ENCODE data around the gene NT5DC4. TPM values are rescaled to one million over a fixed set of nuclear protein-coding genes. Genes with fewer than 3 reads are reported as not detected.

NT5DC4 gene
- total RNA-seq, 1 donor from 2014 or later = not detected

GRCh38 chr2:112764071-112765044 lies 43.5 kb downstream of the NT5DC4 start, which contains the start of gene CKAP2L:
Gene CKAP2L, minus strand, starts transcription at chr2:112764609. Its CDS starts 11 bp downstream, at chr2:112764598.
- H3K4me3 Mint-ChIP-seq = peak within 1 kb of the TSS; percentile 100
- no peaks in the 10 kb centered on the region for H3K27me3 Mint-ChIP-seq (ENCODE audit: low read depth)
- H3K4me1 Mint-ChIP-seq = peaks cover 30% of the 10 kb centered on the region
- no peaks in the 10 kb centered on the region for H3K9me3 Mint-ChIP-seq
- H3K36me3 Mint-ChIP-seq (ENCODE audit: low read depth) = no peaks in the 10 kb centered on the region
- peak within 1 kb of the TSS; percentile 98 for H3K27ac Mint-ChIP-seq (ENCODE audit: unreplicated experiment)
- DNase-seq (ENCODE audit: low read depth, low spot score) = peak; percentile 85
- no peak for TF ChIP-seq CTCF (conservative IDR thresholded peaks at IDR 0.05)

- peak overlapping the region; percentile 100 for H3K4me3 Mint-ChIP-seq
These were observed 44.4 kb downstream of the NT5DC4 start for GRCh38 chr2:112765251-112765650.

GRCh38 chr2:112767693-112768330 lies 47.0 kb downstream of the NT5DC4 start:
- Mint-ChIP-seq H3K27ac (ENCODE audit: unreplicated experiment) (no peak overlapping the region), H3K27me3 (ENCODE audit: low read depth) (no peaks in the 10 kb centered on the region), H3K36me3 (ENCODE audit: low read depth) (no peaks in the 10 kb centered on the region), H3K9me3 (no peaks in the 10 kb centered on the region), H3K4me1 (peaks cover 21% of the 10 kb centered on the region), H3K4me3 (peak overlapping the region; percentile 70)
- TF ChIP-seq CTCF (conservative IDR thresholded peaks at IDR 0.05) = no peak
- no peak for DNase-seq (ENCODE audit: low read depth, low spot score)

More at GRCh38 chr2:112765251-112765650, 44.4 kb downstream of the NT5DC4 start:
- TF ChIP-seq CTCF (conservative IDR thresholded peaks at IDR 0.05) = no peak
- Mint-ChIP-seq H3K36me3 (ENCODE audit: low read depth) (no peaks in the 10 kb centered on the region), H3K27me3 (ENCODE audit: low read depth) (no peaks in the 10 kb centered on the region), H3K4me1 (peaks cover 30% of the 10 kb centered on the region), H3K9me3 (no peaks in the 10 kb centered on the region), H3K27ac (ENCODE audit: unreplicated experiment) (no peak overlapping the region)
- no peak for DNase-seq (ENCODE audit: low read depth, low spot score)

GRCh38 chr2:112768432-112768831 lies 47.6 kb downstream of the NT5DC4 start:
- H3K4me3 Mint-ChIP-seq = no peak overlapping the region
- DNase-seq (ENCODE audit: low read depth, low spot score) = no peak
- peaks cover 15% of the 10 kb centered on the region for H3K4me1 Mint-ChIP-seq
- TF ChIP-seq CTCF (conservative IDR thresholded peaks at IDR 0.05) = peak; percentile 29
- no peaks in the 10 kb centered on the region for H3K36me3 Mint-ChIP-seq (ENCODE audit: low read depth)
- no peaks in the 10 kb centered on the region for H3K27me3 Mint-ChIP-seq (ENCODE audit: low read depth)
- H3K27ac Mint-ChIP-seq (ENCODE audit: unreplicated experiment) = no peak overlapping the region
- H3K9me3 Mint-ChIP-seq = no peaks in the 10 kb centered on the region

- no peak overlapping the region for H3K27ac Mint-ChIP-seq (ENCODE audit: unreplicated experiment)
- peaks cover 3% of the 10 kb centered on the region for H3K9me3 Mint-ChIP-seq
- no peak for TF ChIP-seq CTCF (conservative IDR thresholded peaks at IDR 0.05)
- H3K36me3 Mint-ChIP-seq (ENCODE audit: low read depth) = peaks cover 3% of the 10 kb centered on the region
- no peak overlapping the region for H3K4me3 Mint-ChIP-seq
- no peak for DNase-seq (ENCODE audit: low read depth, low spot score)
- H3K27me3 Mint-ChIP-seq (ENCODE audit: low read depth) = no peaks in the 10 kb centered on the region
- H3K4me1 Mint-ChIP-seq = peaks cover 6% of the 10 kb centered on the region
These were observed 51.5 kb downstream of the NT5DC4 start for GRCh38 chr2:112772322-112772721.
